ENCODE measurements around the gene TOP2B. TPM values are rescaled to one million over a fixed set of nuclear protein-coding genes. Genes with fewer than 3 reads are reported as not detected.

The TOP2B gene
- total and polyA plus RNA-seq, 7 experiments from 2014 or later = 66.6 to 190 (median 123) TPM

GRCh38 chr3:25619382-25619781 lies 45.3 kb downstream of the TOP2B start:
- POLR2A ChIA-PET = no interaction called here
- Mint-ChIP-seq H3K4me3 (no peak overlapping the region), H3K9me3 (no peaks in the 10 kb centered on the region), H3K36me3 (peaks cover 14 to 49% (median 30%) of the 10 kb centered on the region in 5 donors), H3K27me3 (no peaks in the 10 kb centered on the region), H3K4me1 (peaks cover 0 to 9% (median 5%) of the 10 kb centered on the region in 7 donors), H3K27ac (peak overlapping the region in 6 of 9 donors; percentile 0 to 72 (median 48))
- ATAC-seq (no peak), DNase-seq (no peak)
- Histone ChIP-seq H3K27me3 (ENCODE audit: control insufficient read depth in 2 of 2, insufficient read depth in 2 of 2, low read length in 2 of 2) (no peaks in the 10 kb centered on the region), H3K27ac (ENCODE audit: low read depth, low read length) (no peak overlapping the region), H3K9me3 (ENCODE audit: control insufficient read depth in 2 of 3, low read length in 3 of 3) (no peaks in the 10 kb centered on the region), H3K36me3 (ENCODE audit: control insufficient read depth in 2 of 3, insufficient read depth in 3 of 3, low read length in 3 of 3) (peaks cover 23 to 53% (median 23%) of the 10 kb centered on the region in 3 experiments), H3K4me1 (ENCODE audit: control insufficient read depth in 2 of 2, insufficient read depth in 2 of 2, low read length in 2 of 2) (no peaks in the 10 kb centered on the region), H3K4me3 (ENCODE audit: low read length) (no peak overlapping the region)
- CTCF ChIA-PET = no interaction called here
- intact Hi-C loops (cut with micrococcal nuclease) = loop anchor here in 1 of 2 donors (2.0 kb wide), 1 partner anchor 17 kb away; no protein-coding TSS in a partner anchor

- ChIA-PET POLR2A (no interaction called here), CTCF (no interaction called here)
- H3K4me3 ChIP-seq (ENCODE audit: low read length) = no peak overlapping the region
- no peaks in the 10 kb centered on the region for H3K27me3 ChIP-seq (ENCODE audit: control insufficient read depth in 2 of 2, insufficient read depth in 2 of 2, low read length in 2 of 2)
- DNase-seq (no peak), ATAC-seq (no peak)
- no peaks in the 10 kb centered on the region for H3K4me1 ChIP-seq (ENCODE audit: control insufficient read depth in 2 of 2, insufficient read depth in 2 of 2, low read length in 2 of 2)
- H3K27ac Mint-ChIP-seq = peak overlapping the region in 6 of 9 donors; percentile 6 to 53 (median 44)
- intact Hi-C loops (cut with micrococcal nuclease) = loop anchor here in 1 of 2 donors (2.0 kb wide), 1 partner anchor 19 kb away; no protein-coding TSS in a partner anchor
- H3K36me3 Mint-ChIP-seq = peaks cover 10 to 38% (median 24%) of the 10 kb centered on the region in 5 donors
- no peak overlapping the region for H3K27ac ChIP-seq (ENCODE audit: low read depth, low read length)
- H3K9me3 Mint-ChIP-seq = no peaks in the 10 kb centered on the region
- H3K36me3 ChIP-seq (ENCODE audit: control insufficient read depth in 2 of 3, insufficient read depth in 3 of 3, low read length in 3 of 3) = peaks cover 18 to 49% (median 21%) of the 10 kb centered on the region in 3 experiments
- H3K9me3 ChIP-seq (ENCODE audit: control insufficient read depth in 2 of 3, low read length in 3 of 3) = no peaks in the 10 kb centered on the region
- H3K4me3 Mint-ChIP-seq = no peak overlapping the region
- peaks cover 0 to 9% (median 5%) of the 10 kb centered on the region in 7 donors for H3K4me1 Mint-ChIP-seq
- H3K27me3 Mint-ChIP-seq = no peaks in the 10 kb centered on the region
Measured at GRCh38 chr3:25618028-25618427, 46.7 kb downstream of the TOP2B start.

GRCh38 chr3:25611193-25611592 lies 53.5 kb downstream of the TOP2B start:
- H3K4me1 ChIP-seq (ENCODE audit: control insufficient read depth in 2 of 2, insufficient read depth in 2 of 2, low read length in 2 of 2) = no peaks in the 10 kb centered on the region
- ATAC-seq (no peak), DNase-seq (no peak)
- Mint-ChIP-seq H3K27me3 (no peaks in the 10 kb centered on the region), H3K9me3 (no peaks in the 10 kb centered on the region), H3K4me3 (no peak overlapping the region), H3K4me1 (peaks cover 0 to 13% (median 3%) of the 10 kb centered on the region in 7 donors), H3K36me3 (peaks cover 12 to 38% (median 29%) of the 10 kb centered on the region in 5 donors), H3K27ac (peak overlapping the region in 5 of 9 donors; percentile 25 to 80 (median 68))
- H3K27ac ChIP-seq (ENCODE audit: low read depth, low read length) = no peak overlapping the region
- intact Hi-C loops (cut with micrococcal nuclease) = no loop called here
- no peaks in the 10 kb centered on the region for H3K27me3 ChIP-seq (ENCODE audit: control insufficient read depth in 2 of 2, insufficient read depth in 2 of 2, low read length in 2 of 2)
- POLR2A ChIA-PET = no interaction called here
- CTCF ChIA-PET = no interaction called here
- no peaks in the 10 kb centered on the region for H3K9me3 ChIP-seq (ENCODE audit: control insufficient read depth in 2 of 3, low read length in 3 of 3)
- no peak overlapping the region for H3K4me3 ChIP-seq (ENCODE audit: low read length)
- H3K36me3 ChIP-seq (ENCODE audit: control insufficient read depth in 2 of 3, insufficient read depth in 3 of 3, low read length in 3 of 3) = peaks cover 20 to 64% (median 26%) of the 10 kb centered on the region in 3 experiments

GRCh38 chr3:25610779-25611178 lies 53.9 kb downstream of the TOP2B start:
- H3K4me1 ChIP-seq (ENCODE audit: control insufficient read depth in 2 of 2, insufficient read depth in 2 of 2, low read length in 2 of 2) = no peaks in the 10 kb centered on the region
- no peaks in the 10 kb centered on the region for H3K27me3 ChIP-seq (ENCODE audit: control insufficient read depth in 2 of 2, insufficient read depth in 2 of 2, low read length in 2 of 2)
- no peaks in the 10 kb centered on the region for H3K27me3 Mint-ChIP-seq
- peaks cover 0 to 13% (median 3%) of the 10 kb centered on the region in 7 donors for H3K4me1 Mint-ChIP-seq
- H3K4me3 ChIP-seq (ENCODE audit: low read length) = no peak overlapping the region
- intact Hi-C loops (cut with micrococcal nuclease) = no loop called here
- H3K27ac ChIP-seq (ENCODE audit: low read depth, low read length) = no peak overlapping the region
- H3K36me3 Mint-ChIP-seq = peaks cover 15 to 41% (median 33%) of the 10 kb centered on the region in 5 donors
- DNase-seq (no peak), ATAC-seq (no peak)
- no peaks in the 10 kb centered on the region for H3K9me3 Mint-ChIP-seq
- peaks cover 19 to 64% (median 26%) of the 10 kb centered on the region in 3 experiments for H3K36me3 ChIP-seq (ENCODE audit: control insufficient read depth in 2 of 3, insufficient read depth in 3 of 3, low read length in 3 of 3)
- POLR2A ChIA-PET = no interaction called here
- H3K27ac Mint-ChIP-seq = peak overlapping the region in 4 of 9 donors; percentile 25 to 80 (median 74)
- no peaks in the 10 kb centered on the region for H3K9me3 ChIP-seq (ENCODE audit: control insufficient read depth in 2 of 3, low read length in 3 of 3)
- no peak overlapping the region for H3K4me3 Mint-ChIP-seq
- CTCF ChIA-PET = no interaction called here

- peaks cover 0 to 13% (median 5%) of the 10 kb centered on the region in 7 donors for H3K4me1 Mint-ChIP-seq
- no peak overlapping the region for H3K4me3 ChIP-seq (ENCODE audit: low read length)
- H3K36me3 ChIP-seq (ENCODE audit: control insufficient read depth in 2 of 3, insufficient read depth in 3 of 3, low read length in 3 of 3) = peaks cover 17 to 64% (median 32%) of the 10 kb centered on the region in 3 experiments
- H3K9me3 ChIP-seq (ENCODE audit: control insufficient read depth in 2 of 3, low read length in 3 of 3) = no peaks in the 10 kb centered on the region
- no peaks in the 10 kb centered on the region for H3K27me3 ChIP-seq (ENCODE audit: control insufficient read depth in 2 of 2, insufficient read depth in 2 of 2, low read length in 2 of 2)
- no peaks in the 10 kb centered on the region for H3K4me1 ChIP-seq (ENCODE audit: control insufficient read depth in 2 of 2, insufficient read depth in 2 of 2, low read length in 2 of 2)
- H3K9me3 Mint-ChIP-seq = no peaks in the 10 kb centered on the region
- POLR2A ChIA-PET = no interaction called here
- H3K27me3 Mint-ChIP-seq = no peaks in the 10 kb centered on the region
- CTCF ChIA-PET = no interaction called here
- intact Hi-C loops (cut with micrococcal nuclease) = no loop called here
- ATAC-seq (no peak), DNase-seq (no peak)
- H3K4me3 Mint-ChIP-seq = no peak overlapping the region
- no peak overlapping the region for H3K27ac ChIP-seq (ENCODE audit: low read depth, low read length)
- peak overlapping the region; percentile 2 to 80 (median 68) for H3K27ac Mint-ChIP-seq
- peaks cover 17 to 43% (median 34%) of the 10 kb centered on the region in 5 donors for H3K36me3 Mint-ChIP-seq
Measured at GRCh38 chr3:25610167-25610566, 54.5 kb downstream of the TOP2B start.

- Histone ChIP-seq H3K4me3 (ENCODE audit: low read length) (no peak overlapping the region), H3K36me3 (ENCODE audit: control insufficient read depth in 2 of 3, insufficient read depth in 3 of 3, low read length in 3 of 3) (peaks cover 7 to 73% (median 18%) of the 10 kb centered on the region in 3 experiments), H3K27me3 (ENCODE audit: control insufficient read depth in 2 of 2, insufficient read depth in 2 of 2, low read length in 2 of 2) (no peaks in the 10 kb centered on the region), H3K4me1 (ENCODE audit: control insufficient read depth in 2 of 2, insufficient read depth in 2 of 2, low read length in 2 of 2) (no peaks in the 10 kb centered on the region), H3K27ac (ENCODE audit: low read depth, low read length) (no peak overlapping the region), H3K9me3 (ENCODE audit: control insufficient read depth in 2 of 3, low read length in 3 of 3) (no peaks in the 10 kb centered on the region)
- intact Hi-C loops (cut with micrococcal nuclease) = no loop called here
- peaks cover 0 to 5% (median 0%) of the 10 kb centered on the region in 7 donors for H3K4me1 Mint-ChIP-seq
- no peak for DNase-seq
- H3K4me3 Mint-ChIP-seq = no peak overlapping the region
- POLR2A ChIA-PET = interaction anchor here (0.7 to 0.8 kb wide), 2 partner anchors 11 to 121 kb away, joined by 3 to 4 read pairs; no protein-coding TSS in a partner anchor
- peaks cover 5 to 49% (median 22%) of the 10 kb centered on the region in 5 donors for H3K36me3 Mint-ChIP-seq
- CTCF ChIA-PET = interaction anchor here (1.0 kb wide), 1 partner anchor 18 kb away, joined by 3 read pairs; no protein-coding TSS in a partner anchor
- H3K27me3 Mint-ChIP-seq = no peaks in the 10 kb centered on the region
- ATAC-seq = peak; percentile 92
- peak overlapping the region in 4 of 9 donors; percentile 32 to 63 (median 41) for H3K27ac Mint-ChIP-seq
- H3K9me3 Mint-ChIP-seq = no peaks in the 10 kb centered on the region
Measured at GRCh38 chr3:25604107-25604805, 60.5 kb downstream of the TOP2B start.
